Right atrium auricular region (tissue), 2 donors: ENCODE measurements around the gene GTSE1. TPM values are rescaled to one million over a fixed set of nuclear protein-coding genes. Genes with fewer than 3 reads are reported as not detected.
A peak's percentile ranks its signal among the peaks of the same experiment; 100 is the strongest.

Experiments used
- DNase-seq: peaks from one replicate; pipeline ENCODE4 v3.0.0-alpha.2; 2019; ENCODE audit warnings: low spot score
- H3K27ac ChIP-seq, 2 donors: fragments of 200-600 bp; sonication (generic); 1 replicate in 1 of 2; 2 replicates in 1 of 2; pipeline ENCODE4 v1.5.1; 2016 to 2019
- H3K27me3 ChIP-seq, 2 donors: fragments of 200-600 bp; sonication (generic); one replicate each; pipeline versions ENCODE4 v1.5.1 to v1.6.0; 2017 to 2019
- H3K36me3 ChIP-seq: fragments of 200-600 bp; sonication (generic); one replicate; pipeline ENCODE4 v1.5.1; 2016
- H3K4me1 ChIP-seq, 2 donors: fragments of 200-600 bp; sonication (generic); one replicate each; pipeline versions ENCODE4 v1.5.1 to v1.6.0; 2017 to 2019
- H3K4me3 ChIP-seq, 2 donors: fragments of 200-600 bp; sonication (generic); 1 replicate in 1 of 2; 2 replicates in 1 of 2; pipeline ENCODE4 v1.5.1; 2017 to 2019; ENCODE audit warnings: mild to moderate bottlenecking in 1 of 2, moderate library complexity in 1 of 2
- H3K9me3 ChIP-seq, 2 donors: fragments of 200-600 bp; sonication (generic); one replicate each; pipeline ENCODE4 v1.5.1; 2019
- total RNA-seq, 2 donors: library from RNA; depleted of rRNA; stranded (reverse); fragments of >200 nt; gene quantifications; one replicate each; pipeline ENCODE4 v1.1.0, GENCODE V29; 2016
- TF ChIP-seq, protein P1 (sequence below), 2 donors: fragments of 200-600 bp; sonication (generic); IDR thresholded peaks; one replicate each; pipeline ENCODE4 v1.5.1; 2019; ENCODE audit warnings: antibody characterized with exemption in 2 of 2

GTSE1 gene
- total RNA-seq, 2 donors from 2014 or later: 0.16 to 0.63 TPM

DNA sequence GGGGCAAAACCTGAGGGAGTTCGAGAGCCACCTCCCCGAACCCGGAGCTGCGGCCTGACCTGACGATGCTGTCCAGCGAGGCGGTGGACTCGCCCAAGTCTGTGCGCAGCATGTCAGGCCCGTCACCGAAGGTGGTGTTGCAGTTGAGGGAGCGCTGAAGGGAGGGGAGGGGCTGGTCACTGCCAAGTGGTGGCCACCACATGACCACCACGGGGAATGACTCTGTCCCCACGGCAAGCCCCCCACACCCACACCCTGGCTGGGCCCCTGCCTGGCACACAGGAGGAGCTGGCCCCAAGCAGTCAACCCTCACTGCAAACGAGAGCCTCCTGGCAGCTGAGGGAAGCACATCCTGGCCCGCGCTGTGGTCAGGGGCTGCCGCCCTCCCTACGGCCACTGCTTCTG is 69.7 kb downstream of the GTSE1 start:
- Histone ChIP-seq H3K4me3 (no peak overlapping the region), H3K36me3 (no peaks in the 10 kb centered on the region), H3K27me3 (no peaks in the 10 kb centered on the region), H3K4me1 (no peaks in the 10 kb centered on the region), H3K9me3 (no peaks in the 10 kb centered on the region), H3K27ac (no peak overlapping the region)
- TF ChIP-seq, protein P1, sequence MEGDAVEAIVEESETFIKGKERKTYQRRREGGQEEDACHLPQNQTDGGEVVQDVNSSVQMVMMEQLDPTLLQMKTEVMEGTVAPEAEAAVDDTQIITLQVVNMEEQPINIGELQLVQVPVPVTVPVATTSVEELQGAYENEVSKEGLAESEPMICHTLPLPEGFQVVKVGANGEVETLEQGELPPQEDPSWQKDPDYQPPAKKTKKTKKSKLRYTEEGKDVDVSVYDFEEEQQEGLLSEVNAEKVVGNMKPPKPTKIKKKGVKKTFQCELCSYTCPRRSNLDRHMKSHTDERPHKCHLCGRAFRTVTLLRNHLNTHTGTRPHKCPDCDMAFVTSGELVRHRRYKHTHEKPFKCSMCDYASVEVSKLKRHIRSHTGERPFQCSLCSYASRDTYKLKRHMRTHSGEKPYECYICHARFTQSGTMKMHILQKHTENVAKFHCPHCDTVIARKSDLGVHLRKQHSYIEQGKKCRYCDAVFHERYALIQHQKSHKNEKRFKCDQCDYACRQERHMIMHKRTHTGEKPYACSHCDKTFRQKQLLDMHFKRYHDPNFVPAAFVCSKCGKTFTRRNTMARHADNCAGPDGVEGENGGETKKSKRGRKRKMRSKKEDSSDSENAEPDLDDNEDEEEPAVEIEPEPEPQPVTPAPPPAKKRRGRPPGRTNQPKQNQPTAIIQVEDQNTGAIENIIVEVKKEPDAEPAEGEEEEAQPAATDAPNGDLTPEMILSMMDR (IDR thresholded peaks at IDR 0.05): no peak
- DNase-seq: no peak

DNA sequence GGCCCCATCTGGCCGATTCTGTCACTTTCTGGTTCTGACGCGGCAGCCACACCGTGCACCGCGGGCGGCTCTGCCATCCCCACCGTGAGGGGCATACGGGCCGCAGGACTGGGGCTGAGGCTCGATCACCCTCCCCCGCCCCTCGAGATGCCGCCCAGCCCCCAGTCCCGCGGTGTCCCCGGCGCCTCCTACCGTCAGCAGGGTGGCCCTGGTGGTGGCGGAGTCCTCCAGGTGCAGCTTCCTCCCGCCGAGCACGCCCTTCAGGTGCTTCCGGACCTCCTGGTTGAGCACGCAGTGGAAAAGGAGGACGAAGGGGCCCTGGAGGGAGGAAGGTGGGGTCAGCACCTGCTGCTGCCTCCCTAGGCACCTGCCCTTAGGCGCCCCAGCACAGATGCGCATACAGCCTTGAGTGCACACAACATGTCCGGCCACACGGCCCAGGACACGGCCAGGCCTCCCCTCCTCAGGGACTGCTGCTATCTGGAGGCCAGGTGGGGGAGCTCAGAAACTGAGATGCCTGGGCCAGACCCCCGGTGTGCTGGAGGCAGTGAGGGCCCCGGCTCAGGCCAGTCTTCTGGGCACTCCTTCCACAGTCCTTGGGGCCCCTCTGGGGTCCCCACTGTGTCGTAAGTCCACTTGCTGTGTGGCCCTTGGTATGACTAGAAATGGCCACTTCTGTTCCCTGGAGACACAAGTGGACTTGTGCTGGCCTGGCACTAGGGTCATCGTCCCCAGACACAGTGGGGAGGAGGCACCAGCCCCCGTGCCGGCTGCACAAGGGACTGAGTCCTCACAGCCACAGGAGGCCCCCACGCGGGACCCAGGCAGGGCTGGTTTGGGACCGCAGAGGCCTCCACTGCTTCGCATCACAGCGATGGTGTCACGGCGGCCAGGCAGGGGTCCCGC is 70.4 kb downstream of the GTSE1 start:
- no peaks in the 10 kb centered on the region for H3K4me1 ChIP-seq
- no peak overlapping the region for H3K4me3 ChIP-seq
- no peak overlapping the region for H3K27ac ChIP-seq
- H3K36me3 ChIP-seq: no peaks in the 10 kb centered on the region
- TF ChIP-seq, protein P1 (IDR thresholded peaks at IDR 0.05): no peak
- DNase-seq: no peak
- no peaks in the 10 kb centered on the region for H3K9me3 ChIP-seq
- H3K27me3 ChIP-seq: no peaks in the 10 kb centered on the region

DNA sequence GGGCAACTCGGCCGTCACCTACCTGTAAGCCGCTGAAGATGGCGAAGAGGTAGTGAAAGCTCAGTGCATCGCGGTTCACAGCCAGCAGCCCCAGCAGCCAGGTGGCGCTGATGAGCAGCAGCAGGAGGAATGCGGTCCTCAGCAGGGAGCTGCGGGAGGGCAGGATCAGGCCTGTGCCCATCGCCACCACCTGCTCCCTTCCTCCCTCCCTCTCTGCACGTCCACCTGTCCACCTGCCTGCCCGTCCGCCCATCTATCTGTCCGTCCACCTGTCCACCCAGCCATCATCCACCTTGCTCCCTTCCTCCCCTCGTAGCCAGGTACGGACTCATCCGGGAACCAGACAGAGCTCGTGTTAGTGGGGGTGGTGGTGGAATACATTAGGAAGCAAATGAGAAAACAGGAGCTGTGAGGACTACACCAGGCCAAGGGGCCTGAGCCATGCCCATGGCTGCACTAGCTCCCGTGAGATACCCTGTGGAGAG is 71.1 kb downstream of the GTSE1 start:
- Histone ChIP-seq H3K27me3 (no peaks in the 10 kb centered on the region), H3K9me3 (no peaks in the 10 kb centered on the region), H3K27ac (no peak overlapping the region), H3K4me1 (no peaks in the 10 kb centered on the region), H3K4me3 (no peak overlapping the region), H3K36me3 (no peaks in the 10 kb centered on the region)
- DNase-seq: no peak
- TF ChIP-seq, protein P1 (IDR thresholded peaks at IDR 0.05): peak; percentile 64 to 91

DNA sequence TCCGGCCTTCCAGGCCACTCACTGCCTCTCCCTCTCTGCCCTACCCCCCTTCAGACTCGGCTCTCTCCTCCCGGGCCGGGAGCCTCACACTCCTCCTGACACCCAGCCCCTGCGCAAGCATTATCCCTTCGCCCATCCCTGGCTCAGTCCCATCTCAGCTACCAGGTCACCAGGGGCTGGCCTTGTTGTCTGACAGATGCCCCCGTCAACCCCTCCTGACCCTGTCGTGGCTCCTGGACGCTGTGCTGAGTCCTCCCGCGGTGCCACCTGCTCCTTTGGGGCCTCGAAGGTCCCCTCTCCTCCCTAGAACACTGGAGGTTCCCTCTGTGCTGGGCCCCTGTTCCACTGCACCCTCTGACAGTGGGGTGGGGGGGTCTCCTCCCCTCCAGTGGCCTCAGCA is 71.8 kb downstream of the GTSE1 start:
- Histone ChIP-seq H3K27me3 (no peaks in the 10 kb centered on the region), H3K27ac (no peak overlapping the region), H3K4me1 (no peaks in the 10 kb centered on the region), H3K36me3 (no peaks in the 10 kb centered on the region), H3K4me3 (no peak overlapping the region), H3K9me3 (no peaks in the 10 kb centered on the region)
- no peak for DNase-seq
- TF ChIP-seq, protein P1 (IDR thresholded peaks at IDR 0.05): no peak

DNA sequence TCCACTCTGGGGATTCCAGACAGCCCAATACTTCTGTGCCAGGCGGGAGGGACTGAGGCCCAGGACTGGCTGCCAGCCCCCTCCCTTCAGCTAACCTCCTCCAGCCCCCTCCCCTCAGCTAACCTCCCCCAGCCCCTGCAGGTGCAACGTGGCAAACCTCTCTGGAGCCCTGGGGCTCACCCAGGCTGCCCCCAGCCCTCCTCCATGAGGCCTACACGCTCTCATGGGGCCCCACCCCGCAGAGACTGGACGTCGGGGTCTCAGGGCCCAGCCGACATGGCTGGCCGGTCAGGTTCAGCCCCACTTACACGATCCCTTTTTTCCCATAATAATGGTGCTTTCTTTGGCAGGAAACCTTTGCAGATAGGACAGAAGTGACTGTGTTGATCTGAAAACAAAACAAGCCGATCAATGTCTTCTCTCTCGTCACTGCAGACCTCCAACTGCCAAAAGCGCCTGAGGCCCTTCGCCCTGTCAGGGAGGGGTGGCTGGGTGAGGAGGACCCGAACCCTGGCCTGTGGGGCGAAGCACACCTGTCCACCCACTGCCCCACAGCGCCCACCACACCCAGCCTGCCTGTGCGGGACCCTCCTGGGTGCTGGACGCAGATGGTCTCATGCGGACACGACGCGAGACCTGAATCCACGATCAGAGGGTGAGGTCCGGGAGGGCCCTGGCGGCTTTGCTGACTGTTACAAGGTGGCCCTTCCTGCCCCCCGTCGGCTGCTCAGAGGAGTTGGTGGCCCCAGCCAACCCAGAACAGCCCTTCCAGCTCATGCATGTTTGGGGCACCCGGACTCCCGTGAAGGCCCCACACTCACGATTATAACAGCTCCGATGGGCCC is 72.4 kb downstream of the GTSE1 start:
- Histone ChIP-seq H3K4me1 (no peaks in the 10 kb centered on the region), H3K27ac (no peak overlapping the region), H3K27me3 (no peaks in the 10 kb centered on the region), H3K4me3 (no peak overlapping the region), H3K36me3 (no peaks in the 10 kb centered on the region), H3K9me3 (no peaks in the 10 kb centered on the region)
- no peak for DNase-seq
- TF ChIP-seq, protein P1 (IDR thresholded peaks at IDR 0.05): no peak
